GM10266 (cell line): Measurements from ENCODE around the gene LRRC36.
"Not testable (repeated sequence)": the region's sequence is repeated elsewhere in the genome, so short reads cannot be mapped to it uniquely, and the experiment has no call there.

Source experiments
- DNase-seq: peaks from one replicate; pipeline ENCODE4 v3.0.0; 2012; ENCODE audit errors: extremely low spot score
- TF ChIP-seq, protein P1 (sequence below): IDR thresholded peaks from 2 replicates; pipeline ENCODE4 v1.5.1; 2012; ENCODE audit warnings: mild to moderate bottlenecking, low read depth; ENCODE audit not compliant: control insufficient read depth, insufficient read depth; ENCODE audit errors: missing control alignments

LRRC36 gene

DNA sequence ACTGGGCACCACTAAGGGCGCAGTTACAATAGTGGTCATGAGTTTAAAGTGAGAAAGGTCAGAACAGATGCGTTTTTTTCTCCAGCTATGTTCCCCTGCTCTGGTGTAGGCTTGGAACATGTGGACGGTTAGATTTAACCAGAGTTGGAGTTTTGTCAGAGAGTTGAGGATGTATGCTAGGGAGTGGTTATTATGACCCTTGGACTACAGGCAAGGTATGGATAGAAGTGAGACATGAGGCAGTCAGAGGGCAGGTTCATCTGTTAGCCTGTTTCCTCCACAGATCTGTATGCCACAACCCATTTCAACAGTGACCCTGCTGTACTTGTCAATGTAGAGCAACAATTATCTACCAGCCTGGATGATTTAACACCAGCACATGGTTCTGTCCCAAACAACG, 44.0 kb downstream of the LRRC36 start:
- DNase-seq = no peak
- TF ChIP-seq, protein P1, sequence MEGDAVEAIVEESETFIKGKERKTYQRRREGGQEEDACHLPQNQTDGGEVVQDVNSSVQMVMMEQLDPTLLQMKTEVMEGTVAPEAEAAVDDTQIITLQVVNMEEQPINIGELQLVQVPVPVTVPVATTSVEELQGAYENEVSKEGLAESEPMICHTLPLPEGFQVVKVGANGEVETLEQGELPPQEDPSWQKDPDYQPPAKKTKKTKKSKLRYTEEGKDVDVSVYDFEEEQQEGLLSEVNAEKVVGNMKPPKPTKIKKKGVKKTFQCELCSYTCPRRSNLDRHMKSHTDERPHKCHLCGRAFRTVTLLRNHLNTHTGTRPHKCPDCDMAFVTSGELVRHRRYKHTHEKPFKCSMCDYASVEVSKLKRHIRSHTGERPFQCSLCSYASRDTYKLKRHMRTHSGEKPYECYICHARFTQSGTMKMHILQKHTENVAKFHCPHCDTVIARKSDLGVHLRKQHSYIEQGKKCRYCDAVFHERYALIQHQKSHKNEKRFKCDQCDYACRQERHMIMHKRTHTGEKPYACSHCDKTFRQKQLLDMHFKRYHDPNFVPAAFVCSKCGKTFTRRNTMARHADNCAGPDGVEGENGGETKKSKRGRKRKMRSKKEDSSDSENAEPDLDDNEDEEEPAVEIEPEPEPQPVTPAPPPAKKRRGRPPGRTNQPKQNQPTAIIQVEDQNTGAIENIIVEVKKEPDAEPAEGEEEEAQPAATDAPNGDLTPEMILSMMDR = no peak

DNA sequence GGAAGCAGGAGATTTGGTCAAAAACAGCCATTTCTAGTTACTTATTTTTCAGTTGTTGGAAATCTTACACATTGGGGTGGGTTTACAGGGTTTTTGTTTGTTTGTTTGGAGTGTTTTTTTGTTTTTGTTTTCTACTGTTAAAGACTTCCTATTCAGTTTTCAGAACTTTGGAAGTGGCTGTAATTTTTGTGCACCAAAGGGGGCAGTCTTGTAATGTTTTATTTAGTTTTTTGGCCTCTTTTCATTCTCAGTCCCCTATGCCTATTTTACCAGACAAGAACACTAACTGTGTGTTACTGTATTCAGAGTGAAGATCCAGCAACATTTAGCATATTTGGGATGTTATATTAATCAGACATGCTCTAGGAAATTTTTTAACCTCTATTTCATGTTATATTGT, 46.0 kb downstream of the LRRC36 start:
- DNase-seq = no peak
- TF ChIP-seq, protein P1 = peak; percentile 21

DNA sequence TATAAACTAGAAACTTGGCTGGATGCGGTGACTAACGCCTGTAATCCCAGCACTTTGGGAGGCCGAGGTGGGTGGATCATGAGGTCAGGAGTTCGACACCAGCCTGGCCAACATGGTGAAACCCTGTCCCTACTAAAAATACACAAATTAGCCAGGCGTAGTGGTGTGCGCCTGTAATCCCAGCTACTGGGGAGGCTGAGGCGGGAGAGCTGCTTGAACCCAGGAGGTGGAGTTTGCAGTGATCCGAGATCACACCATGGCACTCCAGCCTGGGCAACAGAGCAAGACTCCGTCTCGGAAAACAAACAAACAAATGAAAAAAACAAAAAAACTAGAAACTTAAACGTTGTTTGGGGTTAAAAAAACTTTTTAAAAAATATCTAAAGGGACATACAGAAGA, 49.4 kb downstream of the LRRC36 start:
- DNase-seq = not testable (repeated sequence)

DNA sequence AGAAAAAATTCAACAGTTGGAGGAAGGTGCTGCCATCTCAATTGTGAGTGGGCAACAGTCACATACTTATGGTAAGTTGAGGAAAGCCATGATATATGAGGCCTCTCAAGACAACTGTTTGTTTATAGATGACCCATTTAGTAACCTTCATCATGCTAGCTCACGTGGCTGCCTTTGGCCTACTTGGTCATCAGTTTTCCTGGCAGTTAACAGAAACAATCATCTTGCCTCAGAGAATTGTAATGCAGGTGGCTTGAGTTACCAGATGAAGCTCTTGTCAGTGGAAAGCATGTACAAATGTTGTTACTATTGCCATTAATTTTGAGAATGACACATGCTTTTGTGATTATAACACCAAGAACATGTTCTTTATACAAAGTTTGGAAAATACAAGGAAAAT, 52.0 kb downstream of the LRRC36 start:
- DNase-seq = no peak
- TF ChIP-seq, protein P1 = no peak

DNA sequence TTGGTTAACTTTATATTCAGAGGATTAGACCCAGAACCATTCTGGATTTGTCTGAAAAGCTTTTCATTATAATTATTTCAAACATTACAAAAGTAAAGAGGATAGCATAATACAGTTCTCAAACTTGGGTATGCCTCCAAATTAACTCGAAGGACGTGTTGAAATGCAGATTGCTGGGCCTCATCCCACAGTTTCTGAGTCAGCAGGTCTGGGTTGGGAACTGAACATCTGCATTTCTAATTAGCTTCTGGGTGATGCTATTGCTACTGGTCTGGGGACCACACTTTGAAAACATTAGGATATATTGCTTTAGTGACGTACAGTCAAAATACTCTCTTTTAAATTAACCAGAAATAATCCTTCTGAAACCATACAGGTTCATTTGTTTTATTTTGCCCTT, 56.7 kb downstream of the LRRC36 start:
- no peak for DNase-seq
- TF ChIP-seq, protein P1 = no peak

DNA sequence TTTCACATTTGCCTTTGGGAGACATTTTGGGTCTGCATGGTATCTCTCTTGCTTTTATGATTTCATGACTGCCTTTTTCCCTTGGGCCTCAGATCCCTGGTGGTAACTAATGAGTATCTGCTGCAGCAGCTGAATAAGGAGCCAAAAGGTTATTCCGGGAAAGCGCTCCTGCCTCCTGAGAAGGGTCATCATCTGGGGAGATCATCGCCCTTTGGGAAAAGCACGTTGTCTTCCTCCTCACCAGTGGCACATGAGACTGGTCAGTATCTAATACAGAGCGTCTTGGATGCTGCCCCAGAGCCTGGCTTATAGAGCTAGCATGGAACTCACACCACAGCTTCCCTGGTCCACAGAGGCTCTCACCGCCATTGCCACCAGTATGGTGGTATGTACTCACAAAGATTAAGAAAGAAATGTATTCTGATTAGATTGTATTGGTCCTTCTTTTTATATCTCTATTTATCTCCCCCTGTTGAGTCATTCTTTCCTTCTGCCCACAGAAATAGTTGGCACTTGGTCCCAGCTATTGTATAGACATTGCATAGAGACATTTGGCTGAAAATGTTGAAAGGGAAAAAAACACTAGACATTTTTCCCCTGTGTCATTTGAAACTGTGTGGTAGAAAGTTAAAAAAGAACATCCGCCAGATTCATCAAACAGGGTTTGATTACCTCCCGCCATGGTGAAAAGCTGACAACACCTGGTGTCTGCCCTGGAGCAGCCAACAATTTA, 58.3 kb downstream of the LRRC36 start:
- DNase-seq = no peak
- TF ChIP-seq, protein P1 = no peak

DNA sequence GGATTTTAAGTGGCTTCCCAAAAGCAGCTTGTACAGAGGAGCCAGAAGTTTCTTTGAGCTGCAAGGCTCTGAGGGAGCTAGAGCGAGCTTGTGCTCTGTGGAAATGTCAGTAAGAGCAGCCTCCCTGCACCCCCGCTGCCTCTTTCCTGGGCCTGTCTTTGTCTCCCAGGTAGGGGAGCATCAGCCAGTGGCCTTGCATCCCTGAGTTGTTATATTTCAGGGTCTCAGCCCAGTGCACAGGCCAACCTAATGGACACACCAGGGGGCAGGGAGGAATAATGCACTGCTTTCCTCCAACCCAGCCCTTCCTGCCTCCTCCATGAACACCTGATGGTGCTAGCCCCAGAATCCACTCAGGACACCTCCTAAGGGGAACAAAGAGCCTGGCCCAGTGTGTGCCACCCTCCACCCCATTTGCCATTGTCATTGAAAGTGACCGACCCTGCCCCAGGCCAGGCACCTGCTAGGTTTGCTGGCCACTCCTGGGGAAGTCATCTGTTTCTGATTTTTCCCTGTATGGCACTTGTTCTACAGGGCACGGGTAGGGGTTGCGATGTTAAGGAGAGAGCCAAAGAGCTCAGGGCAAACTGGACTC, 60.3 kb downstream of the LRRC36 start:
- no peak for DNase-seq
- TF ChIP-seq, protein P1 = no peak
